Measurements from ENCODE around the gene SKOR1. TPM values are rescaled to one million over a fixed set of nuclear protein-coding genes. Genes with fewer than 3 reads are reported as not detected.

The SKOR1 gene
- polyA plus RNA-seq, 1 of the 3 experiments (the other 2 are of a cell fraction) = 0.26 TPM

DNA sequence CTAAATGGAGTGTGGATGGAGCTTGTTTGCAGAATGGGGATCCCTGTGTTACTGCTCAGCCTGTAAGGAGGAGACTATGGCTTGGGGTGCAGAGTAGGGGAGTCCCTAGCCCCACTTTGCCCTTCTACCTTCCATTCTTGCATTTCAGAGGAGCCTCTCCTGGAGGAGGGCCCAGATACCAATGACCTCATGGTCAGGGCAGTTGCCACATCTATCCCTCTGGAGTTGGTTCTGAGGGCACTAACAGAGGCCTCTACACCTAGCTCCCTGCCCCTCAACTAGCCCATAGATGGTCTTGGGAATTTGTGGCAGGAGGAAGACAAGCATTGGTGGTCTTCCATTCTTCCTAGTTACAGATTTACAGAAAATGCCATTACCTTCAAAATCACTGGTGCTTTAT lies 6.1 kb downstream of the SKOR1 start:
- H3F3A ChIP-seq (replicated peaks; ENCODE audit: insufficient read depth) = no peaks in the 10 kb centered on the region
- no peak overlapping the region for H3K4me2 ChIP-seq
- no peaks in the 10 kb centered on the region for H3K9me3 ChIP-seq
- no peak for DNase-seq
- H3K79me2 ChIP-seq (ENCODE audit: insufficient read depth) = no peaks in the 10 kb centered on the region
- ChIA-PET POLR2A (no interaction called here), CTCF (interaction anchor here (0.6 to 9.4 kb wide), 7 partner anchors 17 to 710 kb away, joined by 3 to 123 read pairs (median 3); partner anchors contain the start of gene MAP2K5)
- no peak overlapping the region for H3K9ac ChIP-seq
- no peak overlapping the region for H3K4me3 ChIP-seq (ENCODE audit: low read depth in 2 of 2, low read length in 1 of 2)
- TF ChIP-seq YY1 (IDR thresholded peaks at IDR 0.05; ENCODE audit: low read depth) = no peak
- TF ChIP-seq POLR2AphosphoS5 (IDR thresholded peaks at IDR 0.05; ENCODE audit: low read depth, low read length) = no peak
- no peak for TF ChIP-seq RXRA (IDR thresholded peaks at IDR 0.05; ENCODE audit: borderline replicate concordance, low read depth)
- no peak for TF ChIP-seq GABPA (IDR thresholded peaks at IDR 0.05; ENCODE audit: low read depth)
- no peak for TF ChIP-seq RFX5 (IDR thresholded peaks at IDR 0.05; ENCODE audit: low read length)
- TF ChIP-seq RAD21 (IDR thresholded peaks at IDR 0.05; ENCODE audit: low read length) = no peak
- no peak for TF ChIP-seq FOXJ3 (CRISPR knock-in tag; IDR thresholded peaks at IDR 0.05)
- TF ChIP-seq CHD2 (IDR thresholded peaks at IDR 0.05; ENCODE audit: low read length, partially characterized antibody) = no peak
- TF ChIP-seq FOSL2 (IDR thresholded peaks at IDR 0.05; ENCODE audit: borderline replicate concordance, low read depth) = no peak
- TF ChIP-seq MEF2A (IDR thresholded peaks at IDR 0.05; ENCODE audit: borderline replicate concordance, low read depth) = no peak
- TF ChIP-seq NFIC (IDR thresholded peaks at IDR 0.05; ENCODE audit: borderline replicate concordance) = no peak
- TF ChIP-seq EP300 (IDR thresholded peaks at IDR 0.05; ENCODE audit: borderline replicate concordance in 1 of 2, low read depth in 1 of 2, low read length in 1 of 2) = no peak
- no peak for TF ChIP-seq RCOR1 (IDR thresholded peaks at IDR 0.05; ENCODE audit: low read length)
- no peak for TF ChIP-seq GATA2 (CRISPR knock-in tag; IDR thresholded peaks at IDR 0.05)
- no peak for TF ChIP-seq NRF1 (IDR thresholded peaks at IDR 0.05; ENCODE audit: low read depth, low read length)
- no peak for TF ChIP-seq SMC3 (IDR thresholded peaks at IDR 0.05; ENCODE audit: low read depth, low read length)
- TF ChIP-seq, protein P1, sequence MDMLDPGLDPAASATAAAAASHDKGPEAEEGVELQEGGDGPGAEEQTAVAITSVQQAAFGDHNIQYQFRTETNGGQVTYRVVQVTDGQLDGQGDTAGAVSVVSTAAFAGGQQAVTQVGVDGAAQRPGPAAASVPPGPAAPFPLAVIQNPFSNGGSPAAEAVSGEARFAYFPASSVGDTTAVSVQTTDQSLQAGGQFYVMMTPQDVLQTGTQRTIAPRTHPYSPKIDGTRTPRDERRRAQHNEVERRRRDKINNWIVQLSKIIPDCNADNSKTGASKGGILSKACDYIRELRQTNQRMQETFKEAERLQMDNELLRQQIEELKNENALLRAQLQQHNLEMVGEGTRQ (IDR thresholded peaks at IDR 0.05; ENCODE audit: borderline replicate concordance, low read depth, low read length) = no peak
- H3K9me2 ChIP-seq = no peaks in the 10 kb centered on the region
- peaks cover 0 to 10% of the 10 kb centered on the region in 2 experiments; a peak in 1 of 4 replicates for H3K4me1 ChIP-seq (ENCODE audit: control insufficient read depth in 1 of 2, insufficient read depth in 2 of 2, low read depth in 1 of 2, low read length in 1 of 2)
- no peak overlapping the region for H2AFZ ChIP-seq (ENCODE audit: low read depth)
- H3K36me3 ChIP-seq (replicated peaks in 1 of 2; ENCODE audit: control insufficient read depth in 1 of 2, insufficient read depth in 2 of 2, low read length in 1 of 2) = no peaks in the 10 kb centered on the region
- no peak overlapping the region for H3K27ac ChIP-seq (ENCODE audit: low read depth in 2 of 2, low read length in 1 of 2)
- no peaks in the 10 kb centered on the region for H3K27me3 ChIP-seq (ENCODE audit: insufficient read depth)
- H4K20me1 ChIP-seq (ENCODE audit: insufficient read depth) = no peaks in the 10 kb centered on the region

DNA sequence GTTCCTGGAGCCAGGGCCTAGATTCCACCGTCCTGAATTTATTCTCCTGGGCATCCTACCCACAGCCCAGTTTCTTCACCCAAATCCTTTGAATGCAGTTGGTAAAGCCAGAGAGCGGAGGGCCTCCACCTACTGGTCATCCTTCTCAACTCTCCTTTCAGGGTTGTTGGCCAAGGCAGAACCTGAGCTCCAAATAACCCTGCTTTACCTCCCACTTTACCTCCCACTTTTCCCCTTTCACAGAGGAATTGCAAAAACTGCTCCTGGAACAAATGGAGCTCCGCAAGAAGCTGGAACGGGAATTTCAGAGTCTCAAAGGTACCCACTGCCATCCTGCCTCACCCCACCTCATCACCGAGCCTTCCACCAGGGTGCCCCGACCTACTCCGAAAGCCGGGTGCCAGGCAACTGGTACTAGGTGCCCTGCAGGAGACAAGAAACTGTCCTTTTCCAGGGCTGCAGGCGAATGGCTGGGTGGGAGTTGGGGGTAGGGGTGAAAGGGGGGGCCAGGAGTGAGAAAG lies 6.8 kb downstream of the SKOR1 start:
- CTCF ChIA-PET = interaction anchor here (0.6 to 9.4 kb wide), 16 partner anchors 9 to 886 kb away, joined by 3 to 123 read pairs (median 4); partner anchors contain the start of gene MAP2K5
- peak; percentile 60 for DNase-seq

More for the DNA sequence above, 6.8 kb downstream of the SKOR1 start:
- WGBS (ENCODE audit: low lambda C conversion rate) = 82% methylated on average over 9 of the region's 9 CpGs
- peaks cover 0 to 10% of the 10 kb centered on the region in 2 experiments; a peak in 1 of 4 replicates for H3K4me1 ChIP-seq (ENCODE audit: control insufficient read depth in 1 of 2, insufficient read depth in 2 of 2, low read depth in 1 of 2, low read length in 1 of 2)
- no peaks in the 10 kb centered on the region for H4K20me1 ChIP-seq (ENCODE audit: insufficient read depth)
- H3K9me3 ChIP-seq = no peaks in the 10 kb centered on the region
- H3K27me3 ChIP-seq (ENCODE audit: insufficient read depth) = no peaks in the 10 kb centered on the region
- no peak overlapping the region for H3K4me2 ChIP-seq
- TF ChIP-seq RAD21 (IDR thresholded peaks at IDR 0.05; ENCODE audit: low read length) (peak; percentile 62), SMC3 (IDR thresholded peaks at IDR 0.05; ENCODE audit: low read depth, low read length) (peak; percentile 44; the same call in 1 of the 2 replicates), SIN3A (IDR thresholded peaks at IDR 0.05; ENCODE audit: borderline replicate concordance, low read depth, low read length) (no peak), FOXJ3 (CRISPR knock-in tag; IDR thresholded peaks at IDR 0.05) (no peak), POLR2AphosphoS5 (IDR thresholded peaks at IDR 0.05; ENCODE audit: low read depth, low read length) (no peak)
- TF ChIP-seq, protein P2, sequence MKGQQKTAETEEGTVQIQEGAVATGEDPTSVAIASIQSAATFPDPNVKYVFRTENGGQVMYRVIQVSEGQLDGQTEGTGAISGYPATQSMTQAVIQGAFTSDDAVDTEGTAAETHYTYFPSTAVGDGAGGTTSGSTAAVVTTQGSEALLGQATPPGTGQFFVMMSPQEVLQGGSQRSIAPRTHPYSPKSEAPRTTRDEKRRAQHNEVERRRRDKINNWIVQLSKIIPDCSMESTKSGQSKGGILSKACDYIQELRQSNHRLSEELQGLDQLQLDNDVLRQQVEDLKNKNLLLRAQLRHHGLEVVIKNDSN (IDR thresholded peaks at IDR 0.05; ENCODE audit: borderline replicate concordance, low read depth) = no peak
- TF ChIP-seq, protein P3, sequence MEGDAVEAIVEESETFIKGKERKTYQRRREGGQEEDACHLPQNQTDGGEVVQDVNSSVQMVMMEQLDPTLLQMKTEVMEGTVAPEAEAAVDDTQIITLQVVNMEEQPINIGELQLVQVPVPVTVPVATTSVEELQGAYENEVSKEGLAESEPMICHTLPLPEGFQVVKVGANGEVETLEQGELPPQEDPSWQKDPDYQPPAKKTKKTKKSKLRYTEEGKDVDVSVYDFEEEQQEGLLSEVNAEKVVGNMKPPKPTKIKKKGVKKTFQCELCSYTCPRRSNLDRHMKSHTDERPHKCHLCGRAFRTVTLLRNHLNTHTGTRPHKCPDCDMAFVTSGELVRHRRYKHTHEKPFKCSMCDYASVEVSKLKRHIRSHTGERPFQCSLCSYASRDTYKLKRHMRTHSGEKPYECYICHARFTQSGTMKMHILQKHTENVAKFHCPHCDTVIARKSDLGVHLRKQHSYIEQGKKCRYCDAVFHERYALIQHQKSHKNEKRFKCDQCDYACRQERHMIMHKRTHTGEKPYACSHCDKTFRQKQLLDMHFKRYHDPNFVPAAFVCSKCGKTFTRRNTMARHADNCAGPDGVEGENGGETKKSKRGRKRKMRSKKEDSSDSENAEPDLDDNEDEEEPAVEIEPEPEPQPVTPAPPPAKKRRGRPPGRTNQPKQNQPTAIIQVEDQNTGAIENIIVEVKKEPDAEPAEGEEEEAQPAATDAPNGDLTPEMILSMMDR (IDR thresholded peaks at IDR 0.05) = peak; percentile 43
- TF ChIP-seq, protein P4, sequence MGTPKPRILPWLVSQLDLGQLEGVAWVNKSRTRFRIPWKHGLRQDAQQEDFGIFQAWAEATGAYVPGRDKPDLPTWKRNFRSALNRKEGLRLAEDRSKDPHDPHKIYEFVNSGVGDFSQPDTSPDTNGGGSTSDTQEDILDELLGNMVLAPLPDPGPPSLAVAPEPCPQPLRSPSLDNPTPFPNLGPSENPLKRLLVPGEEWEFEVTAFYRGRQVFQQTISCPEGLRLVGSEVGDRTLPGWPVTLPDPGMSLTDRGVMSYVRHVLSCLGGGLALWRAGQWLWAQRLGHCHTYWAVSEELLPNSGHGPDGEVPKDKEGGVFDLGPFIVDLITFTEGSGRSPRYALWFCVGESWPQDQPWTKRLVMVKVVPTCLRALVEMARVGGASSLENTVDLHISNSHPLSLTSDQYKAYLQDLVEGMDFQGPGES (IDR thresholded peaks at IDR 0.05; ENCODE audit: low read depth, low read length) = no peak
- no peaks in the 10 kb centered on the region for H3K9me2 ChIP-seq
- H3K27ac ChIP-seq (ENCODE audit: low read depth in 2 of 2, low read length in 1 of 2) = no peak overlapping the region
- H2AFZ ChIP-seq (ENCODE audit: low read depth) = no peak overlapping the region
- no peak overlapping the region for H3K9ac ChIP-seq
- H3K4me3 ChIP-seq (ENCODE audit: low read depth in 2 of 2, low read length in 1 of 2) = no peak overlapping the region
- H3K79me2 ChIP-seq (ENCODE audit: insufficient read depth) = no peaks in the 10 kb centered on the region
- POLR2A ChIA-PET = no interaction called here
- no peaks in the 10 kb centered on the region for H3F3A ChIP-seq (replicated peaks; ENCODE audit: insufficient read depth)
- no peaks in the 10 kb centered on the region for H3K36me3 ChIP-seq (replicated peaks in 1 of 2; ENCODE audit: control insufficient read depth in 1 of 2, insufficient read depth in 2 of 2, low read length in 1 of 2)
